Tibial artery (tissue), 4 donors: ENCODE results near the gene CXADR.

Experiments
- DNase-seq, 2 donors: peaks; one replicate each; pipeline ENCODE4 v3.0.0-alpha.2; 2019
- H3K27ac ChIP-seq, 2 donors: fragments of 200-600 bp; sonication (generic) in 1 of 2; 1 replicate in 1 of 2; 2 replicates in 1 of 2; pipeline ENCODE4 v1.5.1; 2018 to 2019; ENCODE audit warnings: mild to moderate bottlenecking in 1 of 2
- H3K27me3 ChIP-seq, 2 donors: fragments of 200-600 bp; sonication (generic) in 1 of 2; one replicate each; pipeline versions ENCODE4 v1.5.1 to v1.6.0; 2016 to 2019
- H3K36me3 ChIP-seq, 3 donors: fragments of 200-600 bp; sonication (generic) in 2 of 3; one replicate each; pipeline ENCODE4 v1.5.1; 2016 to 2019; ENCODE audit warnings: mild to moderate bottlenecking in 2 of 3
- H3K4me1 ChIP-seq, 4 donors: fragments of 200-600 bp; sonication (generic) in 2 of 4; 1 replicate in 3 of 4; 2 replicates in 1 of 4; pipeline ENCODE4 v1.5.1; 2016 to 2019
- H3K4me3 ChIP-seq, 2 donors: fragments of 200-600 bp; sonication (generic) in 1 of 2; 1 replicate in 1 of 2; 2 replicates in 1 of 2; pipeline ENCODE4 v1.5.1; 2018 to 2019; ENCODE audit warnings: mild to moderate bottlenecking in 2 of 2
- H3K9me3 ChIP-seq, 3 donors: fragments of 200-600 bp; sonication (generic) in 1 of 3; one replicate each; pipeline ENCODE4 v1.5.1; 2016 to 2019
- intact Hi-C: fragments of 100-400 bp; cut with DNase I; formaldehyde crosslinking; loops from one replicate; pipeline ENCODE4 v1.15.0; 2023; ENCODE audit warnings: low total_unique reads
- TF ChIP-seq, protein P1 (sequence below), 2 experiments: fragments of 200-600 bp in 1 of 2; fragments of 450-650 bp in 1 of 2; IDR thresholded peaks; one replicate each; pipeline ENCODE4 v1.5.1; 2017 to 2019; ENCODE audit warnings: antibody characterized with exemption in 2 of 2, mild to moderate bottlenecking in 1 of 2, moderate library complexity in 1 of 2

The CXADR gene

DNA sequence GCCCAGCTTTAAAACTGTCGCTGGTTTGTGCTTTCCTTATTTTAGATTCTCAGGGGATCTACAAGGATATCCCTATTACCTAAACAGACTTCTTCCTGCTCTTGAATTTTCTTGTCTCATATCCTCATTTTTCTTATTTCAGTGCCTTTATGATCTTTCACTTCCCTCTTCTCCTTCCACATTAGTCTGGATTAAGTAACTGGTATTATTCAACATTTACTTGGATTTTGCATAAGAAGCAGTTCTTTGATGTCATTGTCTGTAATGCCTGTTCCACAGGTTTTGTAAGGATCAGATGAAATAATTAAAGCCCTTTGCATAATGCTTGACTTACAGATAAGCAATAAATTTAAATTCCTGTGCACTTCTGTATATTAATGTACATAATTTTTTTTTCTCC is 26.5 kb downstream of the CXADR start:
- DNase-seq, result no peak
- Histone ChIP-seq H3K36me3 (no peaks in the 10 kb centered on the region), H3K4me1 (no peaks in the 10 kb centered on the region), H3K4me3 (no peak overlapping the region), H3K9me3 (no peaks in the 10 kb centered on the region), H3K27ac (no peak overlapping the region), H3K27me3 (no peaks in the 10 kb centered on the region)
- TF ChIP-seq, protein P1, sequence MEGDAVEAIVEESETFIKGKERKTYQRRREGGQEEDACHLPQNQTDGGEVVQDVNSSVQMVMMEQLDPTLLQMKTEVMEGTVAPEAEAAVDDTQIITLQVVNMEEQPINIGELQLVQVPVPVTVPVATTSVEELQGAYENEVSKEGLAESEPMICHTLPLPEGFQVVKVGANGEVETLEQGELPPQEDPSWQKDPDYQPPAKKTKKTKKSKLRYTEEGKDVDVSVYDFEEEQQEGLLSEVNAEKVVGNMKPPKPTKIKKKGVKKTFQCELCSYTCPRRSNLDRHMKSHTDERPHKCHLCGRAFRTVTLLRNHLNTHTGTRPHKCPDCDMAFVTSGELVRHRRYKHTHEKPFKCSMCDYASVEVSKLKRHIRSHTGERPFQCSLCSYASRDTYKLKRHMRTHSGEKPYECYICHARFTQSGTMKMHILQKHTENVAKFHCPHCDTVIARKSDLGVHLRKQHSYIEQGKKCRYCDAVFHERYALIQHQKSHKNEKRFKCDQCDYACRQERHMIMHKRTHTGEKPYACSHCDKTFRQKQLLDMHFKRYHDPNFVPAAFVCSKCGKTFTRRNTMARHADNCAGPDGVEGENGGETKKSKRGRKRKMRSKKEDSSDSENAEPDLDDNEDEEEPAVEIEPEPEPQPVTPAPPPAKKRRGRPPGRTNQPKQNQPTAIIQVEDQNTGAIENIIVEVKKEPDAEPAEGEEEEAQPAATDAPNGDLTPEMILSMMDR (IDR thresholded peaks at IDR 0.05), result no peak
- intact Hi-C loops, result no loop called here

DNA sequence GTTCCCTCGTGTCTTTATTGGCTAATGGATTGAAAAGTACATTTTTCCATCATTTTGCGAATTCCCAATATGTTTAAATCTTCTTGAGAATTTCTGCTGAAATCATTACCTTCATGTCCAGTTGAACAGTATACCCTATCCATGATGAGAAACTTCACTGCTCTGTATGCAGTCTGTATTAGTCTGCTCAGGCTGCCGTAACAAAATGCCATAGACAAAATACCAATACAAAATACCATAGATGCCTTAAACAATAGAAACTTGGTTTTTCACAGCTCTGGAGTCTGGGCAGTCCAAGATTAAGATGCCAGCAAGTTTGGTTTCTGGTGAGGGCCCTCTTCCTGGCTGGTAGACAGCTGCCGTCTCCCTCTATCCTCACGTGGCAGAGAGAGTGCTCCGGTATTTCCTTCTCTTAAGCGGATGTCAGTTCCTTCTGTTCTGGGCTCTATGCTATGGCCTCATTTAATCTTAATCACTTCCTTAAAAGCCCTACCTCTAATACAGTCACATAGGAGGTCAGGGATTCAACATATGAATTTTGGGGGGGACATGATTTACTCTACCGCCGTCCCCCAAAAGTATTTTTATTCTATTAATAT is 27.0 kb downstream of the CXADR start:
- DNase-seq, result no peak
- H3K27ac ChIP-seq, result no peak overlapping the region
- no peak overlapping the region for H3K4me3 ChIP-seq
- H3K9me3 ChIP-seq, result no peaks in the 10 kb centered on the region
- H3K36me3 ChIP-seq, result no peaks in the 10 kb centered on the region
- no peaks in the 10 kb centered on the region for H3K4me1 ChIP-seq
- intact Hi-C loops, result no loop called here
- TF ChIP-seq, protein P1 (IDR thresholded peaks at IDR 0.05), result no peak
- H3K27me3 ChIP-seq, result no peaks in the 10 kb centered on the region

DNA sequence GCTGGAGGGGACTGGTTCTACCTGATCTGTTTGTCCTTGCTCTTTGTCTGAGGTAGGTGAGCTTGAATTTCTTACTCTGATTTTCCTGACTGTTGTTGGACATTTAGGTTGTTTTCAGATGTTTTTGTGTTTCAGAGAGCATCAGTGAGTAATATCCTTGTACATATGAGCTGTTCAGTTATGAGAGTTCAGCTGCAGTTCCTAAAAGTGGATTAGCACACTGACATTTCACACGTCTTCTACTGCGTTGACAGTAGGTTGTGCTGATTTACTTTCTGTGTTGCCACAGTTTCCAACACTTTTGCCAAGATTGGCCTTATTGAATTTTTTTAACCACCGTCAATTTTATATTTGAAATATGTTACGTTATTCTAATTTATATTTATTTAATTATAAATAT is 27.7 kb downstream of the CXADR start:
- Histone ChIP-seq H3K36me3 (no peaks in the 10 kb centered on the region), H3K9me3 (no peaks in the 10 kb centered on the region), H3K4me1 (no peaks in the 10 kb centered on the region), H3K27me3 (no peaks in the 10 kb centered on the region), H3K4me3 (no peak overlapping the region), H3K27ac (no peak overlapping the region)
- no peak for DNase-seq
- TF ChIP-seq, protein P1 (IDR thresholded peaks at IDR 0.05), result no peak
- intact Hi-C loops, result no loop called here

DNA sequence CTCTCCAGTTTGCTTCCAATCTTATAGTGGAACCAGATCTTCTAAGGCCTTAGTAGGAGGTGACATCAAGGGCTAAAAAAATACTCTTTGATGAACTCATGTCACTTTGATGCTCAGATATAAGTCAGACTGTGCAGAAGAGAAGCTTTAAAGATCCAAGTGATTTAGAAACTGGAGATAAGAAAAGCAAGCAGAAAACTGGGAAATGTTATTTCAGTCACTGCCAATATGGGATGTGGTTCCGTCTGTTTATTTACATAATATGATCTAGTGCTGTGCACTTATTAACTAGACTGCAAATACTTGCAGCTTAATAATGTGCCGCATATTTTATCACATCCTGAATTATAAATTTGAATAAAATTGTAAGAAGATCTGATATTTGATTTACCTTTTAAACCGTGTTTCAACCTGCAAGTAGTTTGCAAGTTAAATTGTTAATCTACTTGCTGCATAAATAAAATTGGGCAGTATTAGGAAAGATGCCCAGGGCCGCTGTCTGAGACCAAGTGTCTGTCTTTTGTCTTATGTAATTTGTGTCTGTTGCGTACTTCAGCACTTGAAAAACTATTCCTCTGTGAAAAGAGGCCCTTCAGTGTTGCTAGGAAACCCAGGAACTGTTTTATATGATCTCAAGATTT is 29.6 kb downstream of the CXADR start:
- TF ChIP-seq, protein P1 (IDR thresholded peaks at IDR 0.05), result no peak
- no peak for DNase-seq
- no peaks in the 10 kb centered on the region for H3K27me3 ChIP-seq
- H3K27ac ChIP-seq, result no peak overlapping the region
- no peak overlapping the region for H3K4me3 ChIP-seq
- intact Hi-C loops, result no loop called here
- no peaks in the 10 kb centered on the region for H3K4me1 ChIP-seq
- no peaks in the 10 kb centered on the region for H3K9me3 ChIP-seq
- H3K36me3 ChIP-seq, result no peaks in the 10 kb centered on the region

DNA sequence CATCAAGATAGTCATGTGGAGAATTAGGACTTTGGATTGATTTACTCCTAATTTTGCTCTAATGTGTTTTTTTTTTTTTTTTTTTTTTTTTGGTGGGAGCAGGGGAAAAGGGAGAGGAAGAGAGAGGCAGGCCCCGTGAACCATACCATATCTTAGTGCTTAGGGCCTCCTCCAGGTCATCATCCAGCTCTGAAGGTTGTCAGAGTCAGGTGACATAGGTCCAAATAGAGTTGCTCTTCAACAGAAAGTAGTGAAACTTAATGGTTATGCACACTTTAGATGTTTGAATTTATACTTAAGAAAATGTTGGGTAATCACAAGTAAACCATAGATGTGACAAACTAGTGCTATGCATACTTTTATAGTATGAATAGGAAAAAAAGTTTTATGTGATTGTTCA is 32.2 kb downstream of the CXADR start:
- Histone ChIP-seq H3K27ac (no peak overlapping the region), H3K36me3 (no peaks in the 10 kb centered on the region), H3K4me1 (no peaks in the 10 kb centered on the region), H3K9me3 (no peaks in the 10 kb centered on the region), H3K4me3 (no peak overlapping the region), H3K27me3 (no peaks in the 10 kb centered on the region)
- intact Hi-C loops, result no loop called here
- TF ChIP-seq, protein P1 (IDR thresholded peaks at IDR 0.05), result no peak
- DNase-seq, result no peak
